ENCODE measurements around the gene MPRIP.

Gene MPRIP

GRCh38 chr17:17146786-17147406, 104.6 kb downstream of the MPRIP start:
- DNase-seq (ENCODE audit: low spot score), result no peak
- in situ Hi-C loops (cut with MboI; ENCODE audit: low pct_unique_long_range_greater_than_20kb, low sequenced_read_pairs, unreplicated experiment), result no loop called here
- TF ChIP-seq CTCF (IDR thresholded peaks at IDR 0.05; ENCODE audit: extremely low read depth, insufficient read depth, missing control alignments), result peak; percentile 23

DNA sequence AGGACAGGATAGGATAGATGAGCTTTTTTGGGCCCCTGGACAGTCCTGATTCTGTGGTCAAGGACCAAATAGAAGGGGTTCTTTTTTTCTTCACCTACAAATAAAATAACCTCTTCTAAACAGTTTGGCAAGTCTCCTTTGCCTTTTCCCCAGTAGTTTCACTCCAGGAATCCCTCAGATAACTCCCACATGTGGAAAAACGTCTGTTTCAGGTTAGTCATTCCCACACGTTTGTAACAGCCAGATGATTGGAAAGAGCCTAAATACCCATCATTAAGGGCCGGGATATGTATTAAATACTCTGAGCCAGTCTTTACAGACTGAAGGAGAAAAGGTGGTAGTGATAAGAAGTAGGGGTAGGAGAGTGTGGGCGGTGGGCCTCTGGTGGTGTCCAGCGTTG, 105.6 kb downstream of the MPRIP start:
- TF ChIP-seq CTCF (IDR thresholded peaks at IDR 0.05; ENCODE audit: extremely low read depth, insufficient read depth, missing control alignments), result no peak
- in situ Hi-C loops (cut with MboI; ENCODE audit: low pct_unique_long_range_greater_than_20kb, low sequenced_read_pairs, unreplicated experiment), result no loop called here

DNA sequence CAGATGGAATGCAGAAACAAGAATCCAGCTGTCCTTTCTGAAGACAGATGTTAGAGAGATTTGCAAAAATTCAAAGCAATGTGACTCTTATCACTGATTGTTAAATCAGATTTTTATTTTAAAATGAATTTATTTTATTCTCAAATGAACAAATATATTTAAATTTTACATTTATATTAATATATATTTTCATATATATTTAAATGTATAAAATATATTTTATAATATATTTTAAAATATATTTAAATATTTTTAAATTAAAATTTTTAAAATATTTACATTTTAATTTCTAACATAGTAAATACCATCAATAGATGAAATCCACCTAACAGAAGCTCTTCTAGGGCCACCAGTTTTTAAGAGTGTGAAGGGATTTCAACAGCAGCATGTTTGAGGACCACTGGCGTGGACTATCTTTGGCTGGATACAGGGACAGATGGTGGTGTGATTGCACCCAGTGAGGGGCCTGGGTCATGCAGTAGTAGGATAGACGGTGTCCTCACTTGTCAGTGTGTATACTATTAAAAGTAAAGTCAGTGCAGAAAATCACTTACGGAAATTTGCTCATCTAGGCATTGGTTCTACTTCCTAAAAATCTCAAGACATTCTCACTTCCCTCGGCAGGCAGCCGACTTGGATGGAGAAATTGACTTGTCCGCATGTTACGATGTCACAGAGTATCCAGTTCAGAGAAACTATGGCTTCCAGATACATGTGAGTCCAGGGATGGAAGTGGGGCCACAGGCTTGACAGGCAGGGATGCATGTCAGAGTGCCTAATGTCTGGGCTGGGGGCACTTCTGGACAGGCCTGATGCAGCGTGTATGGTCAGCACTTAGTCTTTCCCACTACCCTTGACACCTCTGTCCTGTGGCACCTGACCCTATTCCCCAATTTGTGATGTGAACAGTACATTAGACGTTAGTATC, 107.5 kb downstream of the MPRIP start:
- in situ Hi-C loops (cut with MboI; ENCODE audit: low pct_unique_long_range_greater_than_20kb, low sequenced_read_pairs, unreplicated experiment), result no loop called here
- DNase-seq (ENCODE audit: low spot score), result no peak
- no peak for TF ChIP-seq CTCF (IDR thresholded peaks at IDR 0.05; ENCODE audit: extremely low read depth, insufficient read depth, missing control alignments)

More for the DNA sequence above, 105.6 kb downstream of the MPRIP start:
- DNase-seq (ENCODE audit: low spot score), result no peak

GRCh38 chr17:17150448-17150800, 108.2 kb downstream of the MPRIP start:
- in situ Hi-C loops (cut with MboI; ENCODE audit: low pct_unique_long_range_greater_than_20kb, low sequenced_read_pairs, unreplicated experiment), result no loop called here
- no peak for TF ChIP-seq CTCF (IDR thresholded peaks at IDR 0.05; ENCODE audit: extremely low read depth, insufficient read depth, missing control alignments)
- DNase-seq (ENCODE audit: low spot score), result peak; percentile 52

DNA sequence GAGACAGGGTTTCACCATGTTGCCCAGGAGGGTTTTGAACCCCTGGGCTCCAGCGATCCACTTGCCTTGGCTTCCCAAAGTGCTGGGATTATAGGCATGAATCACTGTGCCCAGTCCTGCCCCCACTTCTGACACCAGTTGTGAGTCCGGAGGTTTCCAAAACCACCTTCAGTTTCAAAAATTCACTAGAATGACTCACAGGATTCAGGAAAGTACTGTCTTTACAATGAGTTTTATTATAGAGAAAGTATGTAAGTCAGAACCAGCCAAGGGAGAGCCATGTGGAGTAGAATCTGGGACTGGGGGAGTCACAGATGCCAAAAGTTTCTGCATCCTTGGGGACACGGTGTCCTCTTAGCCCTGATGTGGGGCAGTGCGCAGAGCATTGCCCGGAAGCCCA, 108.8 kb downstream of the MPRIP start:
- no peak for TF ChIP-seq CTCF (IDR thresholded peaks at IDR 0.05; ENCODE audit: extremely low read depth, insufficient read depth, missing control alignments)
- in situ Hi-C loops (cut with MboI; ENCODE audit: low pct_unique_long_range_greater_than_20kb, low sequenced_read_pairs, unreplicated experiment), result no loop called here
- DNase-seq (ENCODE audit: low spot score), result no peak

GRCh38 chr17:17151541-17151940, 109.3 kb downstream of the MPRIP start:
- in situ Hi-C loops (cut with MboI; ENCODE audit: low pct_unique_long_range_greater_than_20kb, low sequenced_read_pairs, unreplicated experiment), result no loop called here
- no peak for DNase-seq (ENCODE audit: low spot score)
- no peak for TF ChIP-seq CTCF (IDR thresholded peaks at IDR 0.05; ENCODE audit: extremely low read depth, insufficient read depth, missing control alignments)
